ENCODE results near the gene SPACA5B.

DNA sequence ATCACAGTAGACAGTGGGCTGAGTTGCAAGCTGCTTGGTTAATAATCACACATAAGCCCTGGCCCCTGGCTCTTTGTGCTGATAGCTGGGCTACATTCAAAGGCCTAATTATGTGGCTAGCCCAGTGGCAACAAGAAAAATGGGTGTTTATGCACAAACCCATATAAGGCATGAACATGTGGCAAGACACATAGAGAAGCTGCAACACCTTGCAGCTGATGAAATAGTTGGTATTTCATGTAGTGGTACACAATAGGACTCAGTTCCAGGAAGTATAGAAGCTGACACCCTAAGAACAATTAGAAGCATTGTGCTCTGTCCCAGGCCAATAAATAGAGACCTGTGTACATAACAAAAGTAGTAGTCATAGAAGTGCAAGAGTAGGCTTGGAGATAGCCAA, 44.3 kb upstream of the SPACA5B start:
- TF ChIP-seq, protein P1, sequence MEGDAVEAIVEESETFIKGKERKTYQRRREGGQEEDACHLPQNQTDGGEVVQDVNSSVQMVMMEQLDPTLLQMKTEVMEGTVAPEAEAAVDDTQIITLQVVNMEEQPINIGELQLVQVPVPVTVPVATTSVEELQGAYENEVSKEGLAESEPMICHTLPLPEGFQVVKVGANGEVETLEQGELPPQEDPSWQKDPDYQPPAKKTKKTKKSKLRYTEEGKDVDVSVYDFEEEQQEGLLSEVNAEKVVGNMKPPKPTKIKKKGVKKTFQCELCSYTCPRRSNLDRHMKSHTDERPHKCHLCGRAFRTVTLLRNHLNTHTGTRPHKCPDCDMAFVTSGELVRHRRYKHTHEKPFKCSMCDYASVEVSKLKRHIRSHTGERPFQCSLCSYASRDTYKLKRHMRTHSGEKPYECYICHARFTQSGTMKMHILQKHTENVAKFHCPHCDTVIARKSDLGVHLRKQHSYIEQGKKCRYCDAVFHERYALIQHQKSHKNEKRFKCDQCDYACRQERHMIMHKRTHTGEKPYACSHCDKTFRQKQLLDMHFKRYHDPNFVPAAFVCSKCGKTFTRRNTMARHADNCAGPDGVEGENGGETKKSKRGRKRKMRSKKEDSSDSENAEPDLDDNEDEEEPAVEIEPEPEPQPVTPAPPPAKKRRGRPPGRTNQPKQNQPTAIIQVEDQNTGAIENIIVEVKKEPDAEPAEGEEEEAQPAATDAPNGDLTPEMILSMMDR (IDR thresholded peaks at IDR 0.05), result no peak
- TF ChIP-seq EZH2 (IDR thresholded peaks at IDR 0.05) (no peak), EZH2phosphoT487 (IDR thresholded peaks at IDR 0.05) (no peak)

Measured in neural progenitor cell (in vitro differentiated cells).